ENCODE measurements around the gene KRTAP9-7. TPM values are rescaled to one million over a fixed set of nuclear protein-coding genes. Genes with fewer than 3 reads are reported as not detected.

Gene KRTAP9-7
- total RNA-seq, 2 donors from 2014 or later: not detected

DNA sequence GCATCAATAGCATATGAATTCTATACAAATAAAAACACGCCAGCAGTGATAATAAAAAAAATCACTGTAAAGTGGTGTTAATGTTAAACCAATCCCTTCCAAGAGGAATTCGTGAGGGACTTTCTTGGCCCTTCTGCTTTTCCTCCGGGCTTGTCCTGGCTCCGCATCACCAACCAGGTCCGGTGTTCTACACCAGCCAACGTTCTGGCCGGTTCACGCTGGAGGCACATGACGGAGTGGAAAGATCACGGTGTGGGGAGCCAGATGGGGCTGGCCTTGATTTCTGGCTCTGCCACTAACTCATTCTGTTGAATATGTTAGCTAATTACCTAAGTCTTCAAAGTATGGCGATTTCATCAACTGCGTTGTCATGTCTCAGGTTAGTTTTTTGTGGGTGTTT, 28.6 kb downstream of the KRTAP9-7 start:
- no peak for ATAC-seq
- peaks cover 5 to 6% of the 10 kb centered on the region in 2 donors for H3K9me3 Mint-ChIP-seq
- H3K36me3 Mint-ChIP-seq: peaks cover 7 to 14% of the 10 kb centered on the region in 2 donors
- DNase-seq (ENCODE audit: low spot score in 2 of 2): no peak
- H3K27ac Mint-ChIP-seq: no peak overlapping the region

DNA sequence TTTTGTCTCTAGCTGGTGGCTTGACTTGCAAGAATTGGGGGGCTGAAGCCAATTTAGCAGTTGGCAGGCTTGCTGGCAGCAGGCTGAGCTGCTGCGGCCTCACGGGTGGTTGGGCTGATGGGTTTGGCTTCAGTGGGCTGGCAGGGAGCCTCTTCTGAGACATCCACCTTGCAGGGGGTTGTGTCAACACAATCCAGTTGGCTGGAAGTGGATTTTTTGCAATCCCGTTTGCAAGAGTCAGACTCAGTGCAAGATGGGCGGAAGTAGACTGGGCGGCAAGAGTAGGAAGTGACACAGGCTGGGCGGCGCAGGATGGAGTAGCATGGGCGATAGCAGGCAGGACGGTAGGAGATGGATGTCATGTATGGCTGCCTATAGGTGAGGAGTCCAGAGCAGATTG, 32.1 kb downstream of the KRTAP9-7 start:
- Mint-ChIP-seq H3K9me3 (no peaks in the 10 kb centered on the region), H3K27ac (peak overlapping the region; percentile 37 to 90), H3K36me3 (no peaks in the 10 kb centered on the region)
- ATAC-seq (no peak), DNase-seq (ENCODE audit: low spot score in 2 of 2) (no peak)

- ATAC-seq: peak; percentile 77 to 80
- DNase-seq (ENCODE audit: low spot score in 2 of 2): peak in 1 of 2 donors; percentile 73
- Mint-ChIP-seq H3K27ac (peak overlapping the region; percentile 75 to 90), H3K36me3 (no peaks in the 10 kb centered on the region), H3K9me3 (no peaks in the 10 kb centered on the region)
These were observed 32.9 kb downstream of the KRTAP9-7 start for GRCh38 chr17:41308251-41308917.

- no peaks in the 10 kb centered on the region for H3K36me3 Mint-ChIP-seq
These were observed 33.4 kb downstream of the KRTAP9-7 start, which contains the start of gene KRTAP16-1 for GRCh38 chr17:41308918-41309359. KRTAP16-1 (minus strand) TSS chr17:41309309; CDS start chr17:41309253, 56 bp downstream.

DNA sequence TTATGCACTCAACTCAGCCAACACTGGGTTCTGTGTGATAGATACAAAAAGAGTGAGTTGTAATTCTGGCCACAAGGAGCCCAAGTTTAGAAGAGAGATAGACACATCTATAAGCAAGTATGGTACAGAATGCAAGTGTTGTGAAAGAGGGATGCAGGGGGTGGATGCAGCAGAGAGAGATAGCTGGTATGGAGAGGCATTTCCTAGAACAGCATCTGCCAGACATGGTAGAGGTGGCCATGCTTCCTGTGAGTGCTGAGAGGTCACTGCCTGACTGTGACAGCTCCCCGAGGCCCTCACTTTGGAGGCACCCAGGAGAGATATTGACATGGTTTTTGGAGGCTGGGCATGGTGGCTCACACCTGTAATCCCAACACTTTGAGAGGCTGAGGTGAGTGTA, 35.6 kb downstream of the KRTAP9-7 start:
- ATAC-seq (no peak), DNase-seq (ENCODE audit: low spot score in 2 of 2) (no peak)
- H3K9me3 Mint-ChIP-seq: no peaks in the 10 kb centered on the region
- no peak overlapping the region for H3K27ac Mint-ChIP-seq
- H3K36me3 Mint-ChIP-seq: no peaks in the 10 kb centered on the region

More at GRCh38 chr17:41308918-41309359, 33.4 kb downstream of the KRTAP9-7 start, which contains the start of gene KRTAP16-1:
- no peaks in the 10 kb centered on the region for H3K9me3 Mint-ChIP-seq
- ATAC-seq (peak; percentile 70 to 73), DNase-seq (ENCODE audit: low spot score in 2 of 2) (no peak)
- peak within 1 kb of the TSS; percentile 75 to 90 for H3K27ac Mint-ChIP-seq

GRCh38 chr17:41315204-41315794, 39.8 kb downstream of the KRTAP9-7 start, which contains the start of gene KRTAP17-1:
KRTAP17-1 (minus strand) TSS chr17:41315710; CDS start chr17:41315650, 60 bp downstream.
- H3K36me3 Mint-ChIP-seq: peaks cover 8 to 14% of the 10 kb centered on the region in 2 donors
- ATAC-seq (no peak), DNase-seq (ENCODE audit: low spot score in 2 of 2) (no peak)
- H3K9me3 Mint-ChIP-seq: peaks cover 8 to 11% of the 10 kb centered on the region in 2 donors
- no peak within 1 kb of the TSS for H3K27ac Mint-ChIP-seq

DNA sequence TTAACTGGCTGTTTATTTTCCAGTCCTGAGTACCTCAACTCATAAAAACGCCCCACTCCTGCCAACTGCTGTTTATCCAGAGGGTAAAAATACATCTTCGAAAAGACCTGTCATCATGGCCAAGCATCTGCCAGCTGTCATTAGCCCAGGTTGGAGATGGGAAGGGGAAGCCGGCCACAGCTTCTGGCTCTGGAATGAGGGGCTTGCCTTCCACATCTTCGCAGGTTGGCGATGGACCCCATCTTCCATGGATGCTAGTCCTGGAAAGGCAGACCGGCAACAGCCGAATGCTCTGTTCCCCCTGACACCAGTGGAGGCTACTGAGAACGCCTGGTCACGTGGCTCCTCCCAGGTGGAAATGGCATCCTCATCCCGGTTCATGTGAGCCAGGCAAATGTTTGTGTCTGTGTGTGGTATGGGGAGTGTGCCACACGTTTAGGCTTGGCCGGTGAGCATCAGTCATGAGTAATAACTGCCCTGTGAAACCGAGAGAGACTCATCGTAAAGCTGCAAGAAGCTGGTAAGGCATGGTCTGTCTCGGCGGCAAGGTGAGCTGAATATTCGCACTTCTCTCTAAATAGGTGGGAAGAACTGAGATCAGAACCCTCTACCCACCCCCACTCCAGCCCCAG, 40.4 kb downstream of the KRTAP9-7 start:
- Mint-ChIP-seq H3K27ac (no peak overlapping the region), H3K36me3 (peaks cover 11 to 18% of the 10 kb centered on the region in 2 donors), H3K9me3 (peaks cover 8 to 16% of the 10 kb centered on the region in 2 donors)
- ATAC-seq: no peak
- no peak for DNase-seq (ENCODE audit: low spot score in 2 of 2)

DNA sequence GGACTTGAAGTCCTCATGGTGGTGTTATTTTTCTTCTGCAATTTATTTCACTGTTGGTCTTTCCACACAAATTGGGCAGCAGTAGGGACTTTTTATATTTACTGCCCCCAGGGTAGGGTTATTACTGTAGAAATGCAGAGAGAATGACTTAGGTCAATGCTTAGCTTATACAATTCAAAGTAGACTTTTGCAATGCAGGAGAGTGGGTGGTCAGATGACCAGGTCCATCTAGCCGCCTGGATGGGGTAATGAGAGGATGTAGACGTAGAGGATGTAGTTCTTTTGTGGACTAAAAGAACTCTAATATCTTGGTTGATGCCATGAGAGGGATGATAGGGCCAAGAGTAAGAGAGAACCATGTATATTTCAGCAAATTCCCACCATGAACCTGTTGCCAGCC, 42.7 kb downstream of the KRTAP9-7 start:
- ATAC-seq (no peak), DNase-seq (ENCODE audit: low spot score in 2 of 2) (no peak)
- no peak overlapping the region for H3K27ac Mint-ChIP-seq
- peaks cover 11 to 18% of the 10 kb centered on the region in 2 donors for H3K36me3 Mint-ChIP-seq
- H3K9me3 Mint-ChIP-seq: peaks cover 8 to 16% of the 10 kb centered on the region in 2 donors

GRCh38 chr17:41322094-41322902, 46.8 kb downstream of the KRTAP9-7 start:
- DNase-seq (ENCODE audit: low spot score in 2 of 2) (no peak), ATAC-seq (peak; percentile 59)
- peaks cover 11 to 18% of the 10 kb centered on the region in 2 donors for H3K36me3 Mint-ChIP-seq
- H3K27ac Mint-ChIP-seq: no peak overlapping the region
- peaks cover 8 to 16% of the 10 kb centered on the region in 2 donors for H3K9me3 Mint-ChIP-seq

GRCh38 chr17:41322903-41323895, 47.7 kb downstream of the KRTAP9-7 start:
- no peak for ATAC-seq
- Mint-ChIP-seq H3K36me3 (peaks cover 11 to 18% of the 10 kb centered on the region in 2 donors), H3K27ac (peak overlapping the region in 1 of 2 donors; percentile 62), H3K9me3 (peaks cover 8 to 16% of the 10 kb centered on the region in 2 donors)
- DNase-seq (ENCODE audit: low spot score in 2 of 2): no peak

DNA sequence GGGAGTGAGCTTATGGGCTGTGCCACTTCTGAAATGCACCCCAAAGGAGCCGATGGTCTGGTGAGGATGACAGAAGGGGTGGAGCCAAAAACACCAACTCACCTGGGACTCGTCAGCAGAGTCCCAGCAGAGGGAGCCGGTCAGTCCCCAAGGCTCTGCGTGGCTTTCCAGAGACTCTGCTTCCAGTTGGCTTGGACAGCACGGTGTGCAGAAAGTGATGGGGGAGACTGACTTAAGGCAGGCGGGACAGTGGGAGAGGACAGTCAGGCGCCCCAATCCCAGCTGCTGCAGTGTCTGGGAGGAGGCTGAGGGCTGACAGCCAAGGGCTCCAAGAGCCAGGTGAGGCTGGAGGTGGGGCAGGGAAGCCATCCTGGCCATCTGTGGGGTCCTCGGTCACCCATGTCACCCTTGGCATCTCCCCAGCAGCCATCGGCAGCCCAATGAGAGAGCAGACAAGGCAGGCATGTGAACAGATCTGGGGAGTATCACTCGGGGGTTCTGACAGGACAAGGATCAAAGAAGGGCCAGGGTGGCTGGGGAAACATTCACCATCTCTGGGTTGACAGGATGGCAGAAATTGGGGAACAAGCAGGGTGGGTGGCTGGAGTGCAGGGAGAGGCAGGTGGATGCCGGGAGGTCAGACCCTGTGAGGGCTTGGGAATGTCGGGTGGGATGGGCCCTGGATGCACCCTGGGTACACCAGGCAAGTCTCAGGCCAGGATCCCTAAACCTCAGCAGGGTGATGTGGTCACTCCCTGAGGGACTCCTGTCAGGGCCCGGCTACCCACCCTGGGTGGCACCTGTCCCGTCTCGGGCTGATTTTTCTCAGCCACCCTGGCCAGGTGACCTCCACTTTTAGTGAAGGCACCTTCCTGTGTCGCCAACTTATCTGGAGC, 48.9 kb downstream of the KRTAP9-7 start:
- peak; percentile 30 to 49 for ATAC-seq
- H3K27ac Mint-ChIP-seq: peak overlapping the region in 1 of 2 donors; percentile 62
- peaks cover 8 to 14% of the 10 kb centered on the region in 2 donors for H3K9me3 Mint-ChIP-seq
- DNase-seq (ENCODE audit: low spot score in 2 of 2): no peak
- peaks cover 11 to 12% of the 10 kb centered on the region in 2 donors for H3K36me3 Mint-ChIP-seq

DNA sequence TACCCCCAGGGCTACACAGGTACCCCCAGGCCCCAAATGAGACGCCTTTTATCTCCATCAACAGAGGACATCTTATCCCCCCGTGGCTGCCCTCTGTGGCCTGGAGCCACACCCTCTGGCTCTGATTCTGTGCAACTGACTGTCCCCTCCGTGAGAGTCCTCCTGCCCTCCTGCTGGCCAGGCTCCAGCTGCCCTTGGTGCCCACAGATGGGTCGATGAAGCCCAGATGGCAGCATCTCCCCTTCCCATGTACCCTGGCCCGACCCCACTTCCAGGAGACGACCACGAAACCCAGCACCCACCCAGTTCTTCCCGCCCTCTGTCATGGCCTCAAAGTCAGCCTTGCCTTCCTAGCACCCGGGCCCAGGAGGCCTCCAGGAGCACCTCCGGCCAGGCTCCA, 49.6 kb downstream of the KRTAP9-7 start:
- Mint-ChIP-seq H3K27ac (no peak overlapping the region), H3K36me3 (peaks cover 4 to 6% of the 10 kb centered on the region in 2 donors), H3K9me3 (peaks cover 1 to 7% of the 10 kb centered on the region in 2 donors)
- DNase-seq (ENCODE audit: low spot score in 2 of 2) (no peak), ATAC-seq (no peak)

- DNase-seq (ENCODE audit: low spot score in 2 of 2) (no peak), ATAC-seq (no peak)
- Mint-ChIP-seq H3K36me3 (peaks cover 0 to under 1% of the 10 kb centered on the region in 2 donors), H3K27ac (peak overlapping the region in 1 of 2 donors; percentile 73), H3K9me3 (peaks cover 0 to 2% of the 10 kb centered on the region in 2 donors)
These were observed 50.1 kb downstream of the KRTAP9-7 start for GRCh38 chr17:41325611-41326010.
